ENCODE results near the gene PXMP4.

The PXMP4 gene

GRCh38 chr20:33687993-33688937, 31.8 kb downstream of the PXMP4 start:
- Histone ChIP-seq H3K36me3 (no peaks in the 10 kb centered on the region), H3K4me1 (ENCODE audit: control insufficient read depth in 1 of 2, insufficient read depth in 1 of 2, low read depth in 1 of 2, low read length in 1 of 2) (peaks cover 18 to 22% of the 10 kb centered on the region in 2 experiments), H3K27ac (no peak overlapping the region), H3K4me3 (ENCODE audit: low read depth in 1 of 2, low read length in 1 of 2) (no peak overlapping the region), H3K9me3 (no peaks in the 10 kb centered on the region), H3K27me3 (no peaks in the 10 kb centered on the region)
- TF ChIP-seq CTCF (IDR thresholded peaks at IDR 0.05): no peak

GRCh38 chr20:33687370-33687915, 32.7 kb downstream of the PXMP4 start:
- H3K9me3 ChIP-seq: no peaks in the 10 kb centered on the region
- H3K27me3 ChIP-seq: no peaks in the 10 kb centered on the region
- TF ChIP-seq CTCF (IDR thresholded peaks at IDR 0.05): no peak
- H3K27ac ChIP-seq: no peak overlapping the region
- peaks cover 18 to 22% of the 10 kb centered on the region in 2 experiments for H3K4me1 ChIP-seq (ENCODE audit: control insufficient read depth in 1 of 2, insufficient read depth in 1 of 2, low read depth in 1 of 2, low read length in 1 of 2)
- no peaks in the 10 kb centered on the region for H3K36me3 ChIP-seq
- no peak overlapping the region for H3K4me3 ChIP-seq (ENCODE audit: low read depth in 1 of 2, low read length in 1 of 2)

GRCh38 chr20:33686984-33687366, 33.1 kb downstream of the PXMP4 start:
- no peaks in the 10 kb centered on the region for H3K27me3 ChIP-seq
- no peak for TF ChIP-seq CTCF (IDR thresholded peaks at IDR 0.05)
- no peaks in the 10 kb centered on the region for H3K9me3 ChIP-seq
- peaks cover 18 to 22% of the 10 kb centered on the region in 2 experiments for H3K4me1 ChIP-seq (ENCODE audit: control insufficient read depth in 1 of 2, insufficient read depth in 1 of 2, low read depth in 1 of 2, low read length in 1 of 2)
- H3K27ac ChIP-seq: peak overlapping the region; percentile 25
- peak overlapping the region; percentile 59 to 64 for H3K4me3 ChIP-seq (ENCODE audit: low read depth in 1 of 2, low read length in 1 of 2)
- no peaks in the 10 kb centered on the region for H3K36me3 ChIP-seq

- Histone ChIP-seq H3K27ac (peak within 1 kb of the TSS; percentile 33), H3K9me3 (no peaks in the 10 kb centered on the region), H3K36me3 (no peaks in the 10 kb centered on the region), H3K4me1 (ENCODE audit: control insufficient read depth in 1 of 2, insufficient read depth in 1 of 2, low read depth in 1 of 2, low read length in 1 of 2) (peaks cover 18 to 22% of the 10 kb centered on the region in 2 experiments), H3K27me3 (no peaks in the 10 kb centered on the region), H3K4me3 (ENCODE audit: low read depth in 1 of 2, low read length in 1 of 2) (peak within 1 kb of the TSS; percentile 59 to 64)
- TF ChIP-seq CTCF (IDR thresholded peaks at IDR 0.05): peak; percentile 53
Observed at GRCh38 chr20:33686100-33686983, 33.8 kb downstream of the PXMP4 start, which contains the start of gene E2F1. TSS of gene E2F1 (minus strand) at chr20:33686385. CDS start at chr20:33686264, 121 bp downstream.

Data from neutrophil (primary cell).